HepG2 (cell line): ENCODE results near the gene ANKRD1.

Experiments used
- ARNT2 ChIP-seq: sonication (generic); formaldehyde crosslinking; IDR thresholded peaks from 2 replicates; pipeline ENCODE4 v1.8.0; 2022; ENCODE audit warnings: mild to moderate bottlenecking, low read depth, missing genetic modification reagents, moderate library complexity
- CTCF ChIP-seq: sonication (generic); formaldehyde crosslinking; IDR thresholded peaks from 2 replicates; pipeline ENCODE4 v1.5.0; 2020; ENCODE audit warnings: mild to moderate bottlenecking, missing genetic modification reagents, moderate library complexity
- GABPA ChIP-seq, 2 experiments: IDR thresholded peaks; 2 replicates each; pipeline ENCODE4 v1.6.1; 2011 to 2016; ENCODE audit warnings: low read depth in 2 of 2, low read length in 1 of 2, missing biosample characterization in 1 of 2, missing genetic modification characterization in 1 of 2
- HCFC1 ChIP-seq: fragments of 150-350 bp; IDR thresholded peaks from 2 replicates; pipeline ENCODE4 v1.6.1; 2014; ENCODE audit warnings: low read depth, low read length
- IRF9 ChIP-seq: sonication (generic); formaldehyde crosslinking; IDR thresholded peaks from 2 replicates; pipeline ENCODE4 v1.8.0; 2022; ENCODE audit warnings: missing genetic modification reagents, mild to moderate bottlenecking, borderline replicate concordance
- NONO ChIP-seq, 2 experiments: fragments of 450-650 bp in 1 of 2; sonication (generic) in 1 of 2; formaldehyde crosslinking in 1 of 2; IDR thresholded peaks in 1 of 2; conservative IDR thresholded peaks in 1 of 2; 2 replicates each; pipeline versions ENCODE4 v1.6.1 to v1.8.0; 2017 to 2022; ENCODE audit warnings: mild to moderate bottlenecking in 1 of 2, missing genetic modification reagents in 1 of 2, moderate library complexity in 1 of 2
- RNF2 ChIP-seq: fragments of 450-650 bp; conservative IDR thresholded peaks from 2 replicates; pipeline ENCODE4 v1.6.1; 2016; ENCODE audit warnings: low read depth
- SRF ChIP-seq: IDR thresholded peaks from 2 replicates; pipeline ENCODE4 v1.6.1; 2011; ENCODE audit warnings: mild to moderate bottlenecking, low read depth, low read length, moderate library complexity
- TBX2 ChIP-seq: sonication (generic); formaldehyde crosslinking; IDR thresholded peaks from 2 replicates; pipeline ENCODE4 v1.5.0; 2020; ENCODE audit warnings: missing genetic modification reagents, mild to moderate bottlenecking, borderline replicate concordance
- ZFP91 ChIP-seq: sonication (generic); formaldehyde crosslinking; IDR thresholded peaks from 2 replicates; pipeline ENCODE4 v1.9.0; 2022; ENCODE audit warnings: missing genetic modification reagents, mild to moderate bottlenecking, borderline replicate concordance
- ZNF724P ChIP-seq: sonication (generic); formaldehyde crosslinking; IDR thresholded peaks from 2 replicates; pipeline ENCODE4 v1.8.0; 2022; ENCODE audit warnings: missing genetic modification reagents, borderline replicate concordance

- TF ChIP-seq GABPA (IDR thresholded peaks at IDR 0.05; ENCODE audit: low read depth, low read length) (no peak), GABPA (CRISPR knock-in tag; IDR thresholded peaks at IDR 0.05; ENCODE audit: low read depth) (no peak), ARNT2 (CRISPR knock-in tag) (no peak), CTCF (CRISPR knock-in tag) (peak; percentile 73), RNF2 (no peak), TBX2 (CRISPR knock-in tag) (no peak), IRF9 (CRISPR knock-in tag) (no peak), ZFP91 (CRISPR knock-in tag) (no peak), ZNF724P (no peak), HCFC1 (no peak), NONO (IDR thresholded peaks at IDR 0.05) (no peak), NONO (CRISPR knock-in tag; conservative IDR thresholded peaks at IDR 0.05) (no peak), SRF (no peak)
Observed at GRCh38 chr10:90871279-90871765, 49.6 kb downstream of the ANKRD1 start.
